WTC11 (cell line): ENCODE results near the gene CHST11. TPM values are rescaled to one million over a fixed set of nuclear protein-coding genes. Genes with fewer than 3 reads are reported as not detected.
A peak's percentile ranks its signal among the peaks of the same experiment; 100 is the strongest.

Source experiments
- ATAC-seq: fragments of 200-7000 bp; cut with Tn5 transposase; 2 replicates; pipeline ENCODE4 v1.10.0; 2021; ENCODE audit warnings: mild to moderate bottlenecking, moderate library complexity
- CTCF ChIA-PET: fragments of 300-600 bp; sonication (Branson Sonifier 250); formaldehyde crosslinking; loops from one replicate; lab custom pipeline; 2021; ENCODE audit warnings: antibody characterized with exemption; lab: Charles Lee
- POLR2A ChIA-PET: fragments of 350-600 bp; sonication (Branson Sonifier 250); formaldehyde crosslinking; loops from one replicate; lab custom pipeline; 2021; ENCODE audit warnings: antibody characterized with exemption; lab: Charles Lee
- DNase-seq: peaks from one replicate; pipeline ENCODE4 v3.0.0; 2021; ENCODE audit warnings: low spot score
- H3K27ac Mint-ChIP-seq: 2 replicates; pipeline ENCODE4 v1.8.0; 2021; ENCODE audit warnings: mixed read lengths
- H3K27me3 Mint-ChIP-seq: 2 replicates; pipeline ENCODE4 v1.8.0; 2021; ENCODE audit warnings: low read depth, mild to moderate bottlenecking, moderate library complexity, mixed read lengths
- H3K36me3 Mint-ChIP-seq: 2 replicates; pipeline ENCODE4 v1.8.0; 2021; ENCODE audit warnings: mixed read lengths
- H3K4me1 Mint-ChIP-seq: 2 replicates; pipeline ENCODE4 v1.8.0; 2022; ENCODE audit warnings: mixed read lengths
- H3K4me3 Mint-ChIP-seq: 2 replicates; pipeline ENCODE4 v1.8.0; 2021; ENCODE audit warnings: mild to moderate bottlenecking, moderate library complexity, mixed read lengths
- H3K9me3 Mint-ChIP-seq: 2 replicates; pipeline ENCODE4 v1.8.0; 2021; ENCODE audit warnings: mixed read lengths
- AR ChIP-seq: fragments of 250-450 bp; sonication (Bioruptor Pico); IDR thresholded peaks from 2 replicates; pipeline ENCODE4 v1.9.0; 2021; ENCODE audit warnings: mild to moderate bottlenecking
- ARID4B ChIP-seq: sonication (generic); formaldehyde crosslinking; IDR thresholded peaks from 2 replicates; pipeline ENCODE4 v1.8.0; 2023; ENCODE audit warnings: missing genetic modification reagents, mild to moderate bottlenecking, borderline replicate concordance
- ATF2 ChIP-seq: sonication (generic); formaldehyde crosslinking; IDR thresholded peaks from 2 replicates; pipeline ENCODE4 v1.8.1; 2022; ENCODE audit warnings: low read depth, missing genetic modification reagents, borderline replicate concordance
- CDX4 ChIP-seq: fragments of 250-450 bp; sonication (Bioruptor Pico); IDR thresholded peaks from 2 replicates; pipeline ENCODE4 v1.9.0; 2021; ENCODE audit warnings: moderate library complexity, mild to moderate bottlenecking, inconsistent platforms, borderline replicate concordance
- CTCF ChIP-seq: fragments of 200-600 bp; IDR thresholded peaks from 2 replicates; pipeline ENCODE4 v1.8.0; 2022; ENCODE audit warnings: antibody characterized with exemption
- E2F1 ChIP-seq: sonication (generic); formaldehyde crosslinking; IDR thresholded peaks from 2 replicates; pipeline ENCODE4 v1.8.0; 2022; ENCODE audit warnings: mild to moderate bottlenecking, missing genetic modification reagents
- ESRRA ChIP-seq: sonication (generic); formaldehyde crosslinking; IDR thresholded peaks from 2 replicates; pipeline ENCODE4 v1.8.1; 2022; ENCODE audit warnings: mild to moderate bottlenecking, missing genetic modification reagents, borderline replicate concordance
- FOXP4 ChIP-seq: sonication (generic); formaldehyde crosslinking; IDR thresholded peaks from 2 replicates; pipeline ENCODE4 v1.8.0; 2022; ENCODE audit warnings: mild to moderate bottlenecking, missing genetic modification reagents
- IRF2 ChIP-seq: sonication (generic); formaldehyde crosslinking; IDR thresholded peaks from 2 replicates; pipeline ENCODE4 v1.8.0; 2022; ENCODE audit warnings: low read depth, missing genetic modification reagents, borderline replicate concordance
- JUN ChIP-seq: sonication (generic); formaldehyde crosslinking; IDR thresholded peaks from 2 replicates; pipeline ENCODE4 v1.8.0; 2023; ENCODE audit warnings: mild to moderate bottlenecking, missing genetic modification reagents
- RORB ChIP-seq: fragments of 250-450 bp; sonication (Bioruptor Pico); IDR thresholded peaks from 2 replicates; pipeline ENCODE4 v1.9.0; 2021; ENCODE audit warnings: mild to moderate bottlenecking
- SMAD4 ChIP-seq: sonication (generic); formaldehyde crosslinking; IDR thresholded peaks from 2 replicates; pipeline ENCODE4 v1.8.0; 2022; ENCODE audit warnings: mild to moderate bottlenecking, missing genetic modification reagents
- USF1 ChIP-seq: sonication (generic); formaldehyde crosslinking; IDR thresholded peaks from 2 replicates; pipeline ENCODE4 v1.8.0; 2022; ENCODE audit warnings: mild to moderate bottlenecking, missing genetic modification reagents
- USF2 ChIP-seq: sonication (generic); formaldehyde crosslinking; IDR thresholded peaks from 2 replicates; pipeline ENCODE4 v1.8.1; 2023; ENCODE audit warnings: mild to moderate bottlenecking, missing genetic modification reagents, moderate library complexity
- ZNF138 ChIP-seq: sonication (generic); formaldehyde crosslinking; conservative IDR thresholded peaks from 2 replicates; pipeline ENCODE4 v1.8.1; 2022; ENCODE audit warnings: mild to moderate bottlenecking, moderate library complexity, missing genetic modification reagents
- ZNF281 ChIP-seq: sonication (generic); formaldehyde crosslinking; IDR thresholded peaks from 2 replicates; pipeline ENCODE4 v1.8.0; 2023; ENCODE audit warnings: mild to moderate bottlenecking, missing genetic modification reagents
- total RNA-seq: library from RNA; stranded (reverse); gene quantifications from 3 replicates; pipeline ENCODE4 v1.2.3, GENCODE V29; 2021

CHST11 gene
- total RNA-seq, 1 experiment from 2014 or later, result 24.2 TPM

- H3K36me3 Mint-ChIP-seq, result no peaks in the 10 kb centered on the region
- H3K27ac Mint-ChIP-seq, result no peak overlapping the region
- no peak overlapping the region for H3K4me3 Mint-ChIP-seq
- CTCF ChIA-PET, result interaction anchor here (1.4 kb wide), 1 partner anchor 56 kb away, joined by 4 read pairs; no protein-coding TSS in a partner anchor
- DNase-seq (no peak), ATAC-seq (no peak)
- no peaks in the 10 kb centered on the region for H3K9me3 Mint-ChIP-seq
- TF ChIP-seq JUN, result no peak
- TF ChIP-seq IRF2 (CRISPR knock-in tag), result no peak
- no peak for TF ChIP-seq E2F1
- TF ChIP-seq ARID4B, result no peak
- no peak for TF ChIP-seq CTCF
- TF ChIP-seq ZNF281 (CRISPR knock-in tag), result no peak
- no peak for TF ChIP-seq RORB (CRISPR knock-in tag)
- TF ChIP-seq FOXP4 (CRISPR knock-in tag), result no peak
- TF ChIP-seq SMAD4 (CRISPR knock-in tag), result no peak
- TF ChIP-seq ZNF138, result no peak
- no peak for TF ChIP-seq ATF2 (CRISPR knock-in tag)
- no peak for TF ChIP-seq CDX4 (CRISPR knock-in tag)
- TF ChIP-seq ESRRA (CRISPR knock-in tag), result no peak
- TF ChIP-seq AR (CRISPR knock-in tag), result no peak
- peak; percentile 48; the same call in 1 of the 2 replicates for TF ChIP-seq USF1 (CRISPR knock-in tag)
- peak; percentile 67 for TF ChIP-seq USF2 (CRISPR knock-in tag)
- POLR2A ChIA-PET, result no interaction called here
- peaks cover 3% of the 10 kb centered on the region; the same call in 1 of the 2 replicates for H3K27me3 Mint-ChIP-seq
- H3K4me1 Mint-ChIP-seq, result no peaks in the 10 kb centered on the region
Observed at GRCh38 chr12:104438134-104438533, 18.6 kb upstream of the CHST11 start.
